ENCODE data around the gene TEAD1. TPM values are rescaled to one million over a fixed set of nuclear protein-coding genes. Genes with fewer than 3 reads are reported as not detected.
"Not testable (repeated sequence)": the region's sequence is repeated elsewhere in the genome, so short reads cannot be mapped to it uniquely, and the experiment has no call there.

The TEAD1 gene
- total and polyA plus RNA-seq, 4 donors: 9.1 to 38.4 (median 10.7) TPM

GRCh38 chr11:12876340-12876739 lies 202.1 kb downstream of the TEAD1 start:
- Histone ChIP-seq H3K9me3 (ENCODE audit: control insufficient read depth in 4 of 4, low read length in 3 of 4) (no peaks in the 10 kb centered on the region), H3K27me3 (ENCODE audit: control insufficient read depth in 4 of 4, insufficient read depth in 4 of 4, low read length in 3 of 4) (no peaks in the 10 kb centered on the region), H3K4me1 (ENCODE audit: control insufficient read depth in 4 of 4, insufficient read depth in 4 of 4, low read length in 3 of 4) (no peaks in the 10 kb centered on the region), H3K27ac (ENCODE audit: low read depth in 1 of 2, low read length in 2 of 2) (no peak overlapping the region), H3K9ac (ENCODE audit: low read depth in 1 of 2, low read length in 2 of 2) (no peak overlapping the region), H3K4me3 (ENCODE audit: low read depth in 1 of 3, low read length in 3 of 3) (no peak overlapping the region), H3K36me3 (ENCODE audit: control insufficient read depth in 4 of 4, insufficient read depth in 3 of 4, low read depth in 1 of 4, low read length in 3 of 4) (peaks cover 0 to 11% (median 5%) of the 10 kb centered on the region in 4 donors)
- whole genome bisulfite sequencing: 86% methylated on average over 5 of the region's 5 CpGs
- no peak for DNase-seq (ENCODE audit: low spot score)
- TF ChIP-seq REST (IDR thresholded peaks at IDR 0.05): no peak
- TF ChIP-seq RXRA (IDR thresholded peaks at IDR 0.05): no peak
- TF ChIP-seq SP1 (IDR thresholded peaks at IDR 0.05): no peak
- no peak for TF ChIP-seq HNF4G (IDR thresholded peaks at IDR 0.05)
- TF ChIP-seq FOXA1 (IDR thresholded peaks at IDR 0.05): no peak
- no peak for TF ChIP-seq RAD21 (IDR thresholded peaks at IDR 0.05)
- TF ChIP-seq HNF4A (conservative IDR thresholded peaks at IDR 0.05): no peak
- no peak for TF ChIP-seq MAX (IDR thresholded peaks at IDR 0.05)
- TF ChIP-seq TAF1 (conservative IDR thresholded peaks at IDR 0.05): no peak
- TF ChIP-seq EGR1 (IDR thresholded peaks at IDR 0.05; ENCODE audit: low read depth in 2 of 2): no peak
- TF ChIP-seq YY1 (IDR thresholded peaks at IDR 0.05): no peak
- no peak for TF ChIP-seq CTCF (IDR thresholded peaks at IDR 0.05; ENCODE audit: low read depth, low read length, missing input control)
- TF ChIP-seq JUND (IDR thresholded peaks at IDR 0.05): no peak

- Histone ChIP-seq H3K9me3 (ENCODE audit: control insufficient read depth in 4 of 4, low read length in 3 of 4) (no peaks in the 10 kb centered on the region), H3K36me3 (ENCODE audit: control insufficient read depth in 4 of 4, insufficient read depth in 3 of 4, low read depth in 1 of 4, low read length in 3 of 4) (peaks cover 0 to 13% (median 8%) of the 10 kb centered on the region in 4 donors), H3K27me3 (ENCODE audit: control insufficient read depth in 4 of 4, insufficient read depth in 4 of 4, low read length in 3 of 4) (no peaks in the 10 kb centered on the region), H3K27ac (ENCODE audit: low read depth in 1 of 2, low read length in 2 of 2) (no peak overlapping the region), H3K9ac (ENCODE audit: low read depth in 1 of 2, low read length in 2 of 2) (no peak overlapping the region), H3K4me3 (ENCODE audit: low read depth in 1 of 3, low read length in 3 of 3) (no peak overlapping the region), H3K4me1 (ENCODE audit: control insufficient read depth in 4 of 4, insufficient read depth in 4 of 4, low read length in 3 of 4) (no peaks in the 10 kb centered on the region)
- TF ChIP-seq HNF4G (IDR thresholded peaks at IDR 0.05): no peak
- no peak for TF ChIP-seq TAF1 (conservative IDR thresholded peaks at IDR 0.05)
- 93% methylated on average over 5 of the region's 5 CpGs for WGBS
- no peak for DNase-seq (ENCODE audit: low spot score)
Observed at GRCh38 chr11:12876988-12877387, 202.8 kb downstream of the TEAD1 start.

- not testable (repeated sequence) for H3K9me3 ChIP-seq (ENCODE audit: control insufficient read depth in 4 of 4, low read length in 3 of 4); H3K27ac ChIP-seq (ENCODE audit: low read depth in 1 of 2, low read length in 2 of 2)
- 90% methylated on average over 4 of the region's 4 CpGs for WGBS
Observed at GRCh38 chr11:12877508-12877907, 203.3 kb downstream of the TEAD1 start.

More at GRCh38 chr11:12877508-12877907, 203.3 kb downstream of the TEAD1 start:
- not testable (repeated sequence) for DNase-seq (ENCODE audit: low spot score); H3K4me3 ChIP-seq (ENCODE audit: low read depth in 1 of 3, low read length in 3 of 3); H3K27me3 ChIP-seq (ENCODE audit: control insufficient read depth in 4 of 4, insufficient read depth in 4 of 4, low read length in 3 of 4); H3K9ac ChIP-seq (ENCODE audit: low read depth in 1 of 2, low read length in 2 of 2); H3K4me1 ChIP-seq (ENCODE audit: control insufficient read depth in 4 of 4, insufficient read depth in 4 of 4, low read length in 3 of 4)
- peaks cover 0 to 17% (median 10%) of the 10 kb centered on the region in 4 donors for H3K36me3 ChIP-seq (ENCODE audit: control insufficient read depth in 4 of 4, insufficient read depth in 3 of 4, low read depth in 1 of 4, low read length in 3 of 4)

Measured in liver (tissue), 9 donors.